ENCODE results near the gene KAZN. TPM values are rescaled to one million over a fixed set of nuclear protein-coding genes. Genes with fewer than 3 reads are reported as not detected.

Gene KAZN
- polyA plus RNA-seq, 2 of the 4 experiments (the other 2 are of a cell fraction), result 1.3 to 1.9 TPM

- H3K4me1 ChIP-seq, result 0 out of 3 replicates have a peak, but pooled peaks cover 6% of the 10 kb centered on the region
- CTCF ChIA-PET, result no interaction called here
- H3K4me3 ChIP-seq, result no peak overlapping the region
- ATAC-seq, result no peak
- no peak for DNase-seq (ENCODE audit: low read depth in 1 of 2, low spot score in 1 of 2)
- TF ChIP-seq, protein P1, sequence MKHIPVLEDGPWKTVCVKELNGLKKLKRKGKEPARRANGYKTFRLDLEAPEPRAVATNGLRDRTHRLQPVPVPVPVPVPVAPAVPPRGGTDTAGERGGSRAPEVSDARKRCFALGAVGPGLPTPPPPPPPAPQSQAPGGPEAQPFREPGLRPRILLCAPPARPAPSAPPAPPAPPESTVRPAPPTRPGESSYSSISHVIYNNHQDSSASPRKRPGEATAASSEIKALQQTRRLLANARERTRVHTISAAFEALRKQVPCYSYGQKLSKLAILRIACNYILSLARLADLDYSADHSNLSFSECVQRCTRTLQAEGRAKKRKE (CRISPR knock-in tag; IDR thresholded peaks at IDR 0.05; ENCODE audit: low read depth), result no peak
- no peak for TF ChIP-seq MYC (IDR thresholded peaks at IDR 0.05; ENCODE audit: borderline replicate concordance, low read length)
- no peak for TF ChIP-seq FOSL2 (IDR thresholded peaks at IDR 0.05)
- no peak for TF ChIP-seq FOSL2 (CRISPR knock-in tag; IDR thresholded peaks at IDR 0.05)
- no peak for TF ChIP-seq HOXB5 (CRISPR knock-in tag; IDR thresholded peaks at IDR 0.05)
- no peak for TF ChIP-seq TFCP2L1 (CRISPR knock-in tag; IDR thresholded peaks at IDR 0.05)
- TF ChIP-seq, protein P2, sequence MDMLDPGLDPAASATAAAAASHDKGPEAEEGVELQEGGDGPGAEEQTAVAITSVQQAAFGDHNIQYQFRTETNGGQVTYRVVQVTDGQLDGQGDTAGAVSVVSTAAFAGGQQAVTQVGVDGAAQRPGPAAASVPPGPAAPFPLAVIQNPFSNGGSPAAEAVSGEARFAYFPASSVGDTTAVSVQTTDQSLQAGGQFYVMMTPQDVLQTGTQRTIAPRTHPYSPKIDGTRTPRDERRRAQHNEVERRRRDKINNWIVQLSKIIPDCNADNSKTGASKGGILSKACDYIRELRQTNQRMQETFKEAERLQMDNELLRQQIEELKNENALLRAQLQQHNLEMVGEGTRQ (IDR thresholded peaks at IDR 0.05), result no peak
- no peak for TF ChIP-seq CHD4 (IDR thresholded peaks at IDR 0.05; ENCODE audit: borderline replicate concordance)
- TF ChIP-seq RFX5 (IDR thresholded peaks at IDR 0.05), result no peak
- no peak for TF ChIP-seq POLR2A (IDR thresholded peaks at IDR 0.05; ENCODE audit: low read length)
- no peak for TF ChIP-seq RCOR1 (IDR thresholded peaks at IDR 0.05; ENCODE audit: low read depth, low read length)
- TF ChIP-seq SREBF2 (IDR thresholded peaks at IDR 0.05), result no peak
- TF ChIP-seq ZSCAN20 (CRISPR knock-in tag; IDR thresholded peaks at IDR 0.05), result no peak
- TF ChIP-seq RNF2 (IDR thresholded peaks at IDR 0.05; ENCODE audit: borderline replicate concordance, low read depth), result no peak
- no peak for TF ChIP-seq KDM1A (IDR thresholded peaks at IDR 0.05; ENCODE audit: low read depth)
- TF ChIP-seq FOXS1 (CRISPR knock-in tag; IDR thresholded peaks at IDR 0.05), result no peak
- no peak for TF ChIP-seq TP53 (CRISPR knock-in tag; IDR thresholded peaks at IDR 0.05)
- no peak for TF ChIP-seq PBX3 (IDR thresholded peaks at IDR 0.05)
- no peak for TF ChIP-seq CEBPB (IDR thresholded peaks at IDR 0.05)
- TF ChIP-seq ZNF302 (CRISPR knock-in tag; IDR thresholded peaks at IDR 0.05), result no peak
- no peak overlapping the region for H3K27ac ChIP-seq
- POLR2A ChIA-PET, result no interaction called here
- WGBS (ENCODE audit: missing lambda C conversion rate), result 55% methylated on average over 11 of the region's 12 CpGs
- H3K4me2 ChIP-seq, result no peak overlapping the region
- no peaks in the 10 kb centered on the region for H3K9me3 ChIP-seq
- no peak for FAIRE-seq
Observed at GRCh38 chr1:14769486-14770274, 171.2 kb downstream of the KAZN start.

GRCh38 chr1:14773396-14774025 is 175.0 kb downstream of the KAZN start:
- no peak for FAIRE-seq
- no peak overlapping the region for H3K4me2 ChIP-seq
- no peak for ATAC-seq
- H3K27ac ChIP-seq, result no peak overlapping the region
- no peaks in the 10 kb centered on the region for H3K4me1 ChIP-seq
- CTCF ChIA-PET, result no interaction called here
- DNase-seq (ENCODE audit: low read depth in 1 of 2, low spot score in 1 of 2), result no peak
- no peak overlapping the region for H3K4me3 ChIP-seq
- TF ChIP-seq NFE2L2 (conservative IDR thresholded peaks at IDR 0.05; ENCODE audit: low read length) (no peak), BCL3 (IDR thresholded peaks at IDR 0.05) (no peak), POLR2A (IDR thresholded peaks at IDR 0.05; ENCODE audit: low read length) (no peak), KDM5A (IDR thresholded peaks at IDR 0.05) (no peak), SREBF2 (IDR thresholded peaks at IDR 0.05) (no peak), EHF (CRISPR knock-in tag; IDR thresholded peaks at IDR 0.05) (no peak), HEYL (CRISPR knock-in tag; IDR thresholded peaks at IDR 0.05) (no peak), SMC3 (IDR thresholded peaks at IDR 0.05) (no peak), CHD4 (IDR thresholded peaks at IDR 0.05; ENCODE audit: borderline replicate concordance) (no peak), TFCP2L1 (CRISPR knock-in tag; IDR thresholded peaks at IDR 0.05) (no peak)
- TF ChIP-seq, protein P1 (CRISPR knock-in tag; IDR thresholded peaks at IDR 0.05; ENCODE audit: low read depth), result no peak
- POLR2A ChIA-PET, result no interaction called here
- no peaks in the 10 kb centered on the region for H3K9me3 ChIP-seq
- 69% methylated on average over 11 of the region's 13 CpGs for WGBS (ENCODE audit: missing lambda C conversion rate)

Data from A549 (cell line).